ENCODE results near the gene OR2V2. TPM values are rescaled to one million over a fixed set of nuclear protein-coding genes. Genes with fewer than 3 reads are reported as not detected.

The OR2V2 gene
- total RNA-seq, 3 donors from 2014 or later = not detected

DNA sequence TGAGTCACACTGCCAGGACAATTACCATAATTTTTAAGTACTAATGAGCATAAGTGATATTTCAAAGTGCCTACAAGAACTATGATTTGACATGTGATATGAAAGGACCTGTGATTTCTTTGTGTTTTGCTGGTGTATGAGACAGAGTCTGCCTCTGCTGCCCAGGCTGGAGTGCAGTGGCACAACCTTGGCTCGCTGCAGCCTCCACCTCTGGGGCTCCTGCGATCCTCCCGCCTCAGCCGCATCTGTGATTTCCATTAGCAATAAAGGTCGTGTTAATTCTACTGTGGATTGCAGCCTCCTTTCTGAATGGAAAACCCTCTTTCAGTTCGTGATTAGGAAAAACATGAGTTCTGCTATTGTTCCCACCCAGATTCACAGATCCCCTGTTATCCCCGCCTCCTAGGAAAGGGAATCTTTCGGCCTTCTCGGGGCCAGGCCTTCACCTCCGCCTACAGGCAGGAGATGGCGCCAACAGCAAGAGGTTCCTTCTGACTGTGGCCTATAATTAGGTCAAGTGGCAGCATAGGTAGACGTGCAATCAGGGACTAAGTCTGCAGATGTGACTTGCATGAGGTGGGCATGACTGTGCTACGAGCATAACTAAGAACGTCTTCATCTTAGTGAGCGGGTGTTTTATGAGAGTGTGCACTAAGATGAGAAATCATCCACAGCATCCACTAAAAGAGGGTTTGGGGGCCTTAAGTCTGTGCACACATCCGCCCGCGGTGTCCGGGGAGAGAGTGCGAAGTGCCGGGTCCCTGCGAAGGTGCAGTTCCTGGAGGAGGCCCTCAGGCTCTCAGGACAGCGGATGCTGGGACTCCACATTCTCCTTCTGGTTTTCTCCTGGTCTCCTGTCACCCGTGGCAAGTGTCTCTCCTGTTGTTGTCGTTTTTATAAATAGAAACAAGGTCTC lies 34.5 kb downstream of the OR2V2 start:
- Histone ChIP-seq H3K27me3 (no peaks in the 10 kb centered on the region), H3K27ac (no peak overlapping the region), H3K4me3 (no peak overlapping the region), H3K9me3 (no peaks in the 10 kb centered on the region), H3K36me3 (no peaks in the 10 kb centered on the region), H3K4me1 (no peaks in the 10 kb centered on the region)
- intact Hi-C loops (cut with DNase I; ENCODE audit: low total_unique reads) = no loop called here
- DNase-seq (ENCODE audit: low spot score in 2 of 2) = peak in 1 of 2 donors; percentile 45
- TF ChIP-seq, protein P1, sequence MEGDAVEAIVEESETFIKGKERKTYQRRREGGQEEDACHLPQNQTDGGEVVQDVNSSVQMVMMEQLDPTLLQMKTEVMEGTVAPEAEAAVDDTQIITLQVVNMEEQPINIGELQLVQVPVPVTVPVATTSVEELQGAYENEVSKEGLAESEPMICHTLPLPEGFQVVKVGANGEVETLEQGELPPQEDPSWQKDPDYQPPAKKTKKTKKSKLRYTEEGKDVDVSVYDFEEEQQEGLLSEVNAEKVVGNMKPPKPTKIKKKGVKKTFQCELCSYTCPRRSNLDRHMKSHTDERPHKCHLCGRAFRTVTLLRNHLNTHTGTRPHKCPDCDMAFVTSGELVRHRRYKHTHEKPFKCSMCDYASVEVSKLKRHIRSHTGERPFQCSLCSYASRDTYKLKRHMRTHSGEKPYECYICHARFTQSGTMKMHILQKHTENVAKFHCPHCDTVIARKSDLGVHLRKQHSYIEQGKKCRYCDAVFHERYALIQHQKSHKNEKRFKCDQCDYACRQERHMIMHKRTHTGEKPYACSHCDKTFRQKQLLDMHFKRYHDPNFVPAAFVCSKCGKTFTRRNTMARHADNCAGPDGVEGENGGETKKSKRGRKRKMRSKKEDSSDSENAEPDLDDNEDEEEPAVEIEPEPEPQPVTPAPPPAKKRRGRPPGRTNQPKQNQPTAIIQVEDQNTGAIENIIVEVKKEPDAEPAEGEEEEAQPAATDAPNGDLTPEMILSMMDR (IDR thresholded peaks at IDR 0.05) = peak; percentile 23 to 74 (median 57)
- no peak for TF ChIP-seq POLR2AphosphoS5 (IDR thresholded peaks at IDR 0.05)

GRCh38 chr5:181182651-181183050 lies 35.3 kb downstream of the OR2V2 start:
- DNase-seq (ENCODE audit: low spot score in 2 of 2) = no peak
- intact Hi-C loops (cut with DNase I; ENCODE audit: low total_unique reads) = no loop called here
- H3K9me3 ChIP-seq = no peaks in the 10 kb centered on the region
- H3K36me3 ChIP-seq = no peaks in the 10 kb centered on the region
- no peak overlapping the region for H3K4me3 ChIP-seq
- H3K27me3 ChIP-seq = no peaks in the 10 kb centered on the region
- no peak overlapping the region for H3K27ac ChIP-seq
- no peaks in the 10 kb centered on the region for H3K4me1 ChIP-seq
- TF ChIP-seq, protein P1 (IDR thresholded peaks at IDR 0.05) = no peak

DNA sequence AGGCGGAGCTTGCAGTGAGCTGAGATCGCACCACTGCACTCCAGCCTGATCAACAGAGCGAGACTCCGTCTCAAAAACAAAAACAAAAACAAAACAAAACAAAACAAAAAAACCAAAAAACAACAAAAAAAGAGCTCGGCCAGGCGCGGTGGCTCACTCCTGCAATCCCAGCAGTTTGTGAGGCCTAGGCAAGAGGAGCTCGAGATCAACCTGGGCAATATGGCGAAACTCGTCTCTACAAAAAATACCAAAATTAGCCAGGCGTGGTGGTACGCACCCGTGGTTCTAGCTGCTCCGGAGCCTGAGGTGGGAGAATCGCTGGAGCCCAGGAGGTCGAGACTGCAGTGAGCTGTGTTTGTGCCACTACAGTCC lies 37.4 kb downstream of the OR2V2 start:
- intact Hi-C loops (cut with DNase I; ENCODE audit: low total_unique reads) = no loop called here
- Histone ChIP-seq H3K9me3 (no peaks in the 10 kb centered on the region), H3K36me3 (no peaks in the 10 kb centered on the region), H3K27ac (peak overlapping the region in 1 of 2 donors; percentile 50), H3K4me3 (peak overlapping the region in 2 of 3 donors; percentile 54 to 79), H3K4me1 (no peaks in the 10 kb centered on the region), H3K27me3 (no peaks in the 10 kb centered on the region)
- TF ChIP-seq POLR2A (IDR thresholded peaks at IDR 0.05) = no peak
- no peak for DNase-seq (ENCODE audit: low spot score in 2 of 2)

DNA sequence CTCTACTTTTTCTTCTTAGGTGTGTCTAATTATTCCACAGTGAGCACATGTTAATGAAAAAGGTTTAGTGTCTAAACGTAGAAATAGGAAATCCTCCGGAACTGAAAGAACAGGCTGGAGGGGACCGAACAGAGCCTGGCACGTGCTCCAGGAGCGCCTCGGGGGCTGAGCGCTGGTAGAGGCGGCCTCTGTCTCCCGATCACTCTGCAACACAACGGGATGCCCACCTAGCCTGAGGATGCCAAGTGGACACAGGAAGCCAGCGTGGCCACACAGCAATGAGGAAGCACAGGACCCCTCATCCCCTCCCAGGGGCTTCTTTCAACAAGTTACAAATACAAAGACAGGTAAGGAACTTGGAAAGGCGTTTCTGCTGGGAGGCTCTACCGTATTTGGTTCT lies 38.2 kb downstream of the OR2V2 start:
- no peak overlapping the region for H3K27ac ChIP-seq
- no peaks in the 10 kb centered on the region for H3K27me3 ChIP-seq
- no peaks in the 10 kb centered on the region for H3K36me3 ChIP-seq
- no peaks in the 10 kb centered on the region for H3K9me3 ChIP-seq
- no peak overlapping the region for H3K4me3 ChIP-seq
- intact Hi-C loops (cut with DNase I; ENCODE audit: low total_unique reads) = no loop called here
- TF ChIP-seq, protein P1 (IDR thresholded peaks at IDR 0.05) = no peak
- TF ChIP-seq POLR2A (IDR thresholded peaks at IDR 0.05) (no peak), POLR2AphosphoS5 (IDR thresholded peaks at IDR 0.05) (no peak)
- DNase-seq (ENCODE audit: low spot score in 2 of 2) = no peak
- H3K4me1 ChIP-seq = no peaks in the 10 kb centered on the region

GRCh38 chr5:181186022-181186421 lies 38.6 kb downstream of the OR2V2 start:
- H3K27ac ChIP-seq = no peak overlapping the region
- intact Hi-C loops (cut with DNase I; ENCODE audit: low total_unique reads) = no loop called here
- no peak for DNase-seq (ENCODE audit: low spot score in 2 of 2)
- H3K36me3 ChIP-seq = no peaks in the 10 kb centered on the region
- no peaks in the 10 kb centered on the region for H3K4me1 ChIP-seq
- H3K27me3 ChIP-seq = no peaks in the 10 kb centered on the region
- H3K9me3 ChIP-seq = no peaks in the 10 kb centered on the region
- no peak overlapping the region for H3K4me3 ChIP-seq
- TF ChIP-seq, protein P1 (IDR thresholded peaks at IDR 0.05) = no peak
- TF ChIP-seq POLR2AphosphoS5 (IDR thresholded peaks at IDR 0.05) (no peak), POLR2A (IDR thresholded peaks at IDR 0.05) (no peak)

Measured in breast epithelium (tissue), 4 donors.